ENCODE data around the gene TXNDC12.

GRCh38 chr1:52056937-52057231, 1.9 kb upstream of the TXNDC12 start:
- TF ChIP-seq POLR2AphosphoS5 (IDR thresholded peaks at IDR 0.05) (no peak), POLR2A (IDR thresholded peaks at IDR 0.05) (no peak), CTCF (IDR thresholded peaks at IDR 0.05) (no peak)

Measured in gastroesophageal sphincter (tissue), 3 donors.